ENCODE measurements around the gene SAP30L. TPM values are rescaled to one million over a fixed set of nuclear protein-coding genes. Genes with fewer than 3 reads are reported as not detected.

Gene SAP30L
- total and polyA plus RNA-seq, 4 donors = 6.3 to 11.1 (median 8.6) TPM

- H3K4me3 ChIP-seq (ENCODE audit: low read depth in 1 of 3, low read length in 3 of 3) = no peak overlapping the region
- no peak for DNase-seq (ENCODE audit: low spot score)
- 23% methylated on average over 11 of the region's 11 CpGs for WGBS
Measured at GRCh38 chr5:154470947-154471870, 25.4 kb downstream of the SAP30L start.

More at GRCh38 chr5:154470947-154471870, 25.4 kb downstream of the SAP30L start:
- H3K9me3 ChIP-seq (ENCODE audit: control insufficient read depth in 4 of 4, low read length in 3 of 4) = no peaks in the 10 kb centered on the region
- no peak overlapping the region for H3K9ac ChIP-seq (ENCODE audit: low read depth in 1 of 2, low read length in 2 of 2)
- TF ChIP-seq ZBTB33 (IDR thresholded peaks at IDR 0.05) (no peak), NR2F2 (IDR thresholded peaks at IDR 0.05) (no peak), CTCF (IDR thresholded peaks at IDR 0.05; ENCODE audit: low read depth, low read length, missing input control) (no peak), GABPA (IDR thresholded peaks at IDR 0.05 in 1 of 2, conservative IDR thresholded peaks at IDR 0.05 in 1 of 2) (no peak), RAD21 (IDR thresholded peaks at IDR 0.05) (no peak), HNF4G (IDR thresholded peaks at IDR 0.05) (no peak), SP1 (IDR thresholded peaks at IDR 0.05) (no peak), FOXA1 (IDR thresholded peaks at IDR 0.05) (no peak), HNF4A (conservative IDR thresholded peaks at IDR 0.05) (no peak), YY1 (IDR thresholded peaks at IDR 0.05) (no peak), FOXA2 (IDR thresholded peaks at IDR 0.05) (no peak), TAF1 (conservative IDR thresholded peaks at IDR 0.05) (no peak), JUND (IDR thresholded peaks at IDR 0.05) (no peak), RXRA (IDR thresholded peaks at IDR 0.05) (no peak), REST (IDR thresholded peaks at IDR 0.05) (no peak), EGR1 (IDR thresholded peaks at IDR 0.05; ENCODE audit: low read depth in 2 of 2) (no peak), MAX (IDR thresholded peaks at IDR 0.05) (no peak)
- TF ChIP-seq, protein P1, sequence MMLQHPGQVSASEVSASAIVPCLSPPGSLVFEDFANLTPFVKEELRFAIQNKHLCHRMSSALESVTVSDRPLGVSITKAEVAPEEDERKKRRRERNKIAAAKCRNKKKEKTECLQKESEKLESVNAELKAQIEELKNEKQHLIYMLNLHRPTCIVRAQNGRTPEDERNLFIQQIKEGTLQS (IDR thresholded peaks at IDR 0.05) = no peak
- peaks cover 8 to 20% (median 15%) of the 10 kb centered on the region in 4 donors for H3K4me1 ChIP-seq (ENCODE audit: control insufficient read depth in 4 of 4, insufficient read depth in 4 of 4, low read length in 3 of 4)
- H3K27ac ChIP-seq (ENCODE audit: low read depth in 1 of 2, low read length in 2 of 2) = no peak overlapping the region
- H3K27me3 ChIP-seq (ENCODE audit: control insufficient read depth in 4 of 4, insufficient read depth in 4 of 4, low read length in 3 of 4) = peaks cover 3 to 28% (median 14%) of the 10 kb centered on the region in 4 donors
- H3K36me3 ChIP-seq (ENCODE audit: control insufficient read depth in 4 of 4, insufficient read depth in 3 of 4, low read depth in 1 of 4, low read length in 3 of 4) = no peaks in the 10 kb centered on the region
